Smooth muscle cell (in vitro differentiated cells): ENCODE measurements around the gene GFM1. TPM values are rescaled to one million over a fixed set of nuclear protein-coding genes. Genes with fewer than 3 reads are reported as not detected.

Experiments used
- DNase-seq: peaks from one replicate; lab custom pipeline; 2025; ENCODE audit not compliant: unreplicated experiment; lab: John Stamatoyannopoulos, UW
- H2AFZ ChIP-seq: fragments of 200-600 bp; sonication (generic); 2 replicates; pipeline ENCODE4 v1.6.0; 2016; ENCODE audit warnings: antibody characterized with exemption, low read depth, mild to moderate bottlenecking
- H3F3A ChIP-seq: fragments of 200-600 bp; sonication (generic); 2 replicates; pipeline ENCODE4 v1.6.0; 2017; ENCODE audit warnings: antibody characterized with exemption, low read depth
- H3K27ac ChIP-seq: fragments of 200-600 bp; sonication (generic); 2 replicates; pipeline ENCODE4 v1.5.1; 2016; ENCODE audit warnings: low read depth, mild to moderate bottlenecking
- H3K27me3 ChIP-seq: fragments of 200-600 bp; sonication (generic); 2 replicates; pipeline ENCODE4 v1.6.1; 2016; ENCODE audit warnings: low read depth, mild to moderate bottlenecking
- H3K36me3 ChIP-seq: fragments of 200-600 bp; sonication (generic); 2 replicates; pipeline ENCODE4 v1.5.1; 2016; ENCODE audit warnings: low read depth
- H3K4me1 ChIP-seq: fragments of 200-600 bp; sonication (generic); 2 replicates; pipeline ENCODE4 v1.5.1; 2016; ENCODE audit warnings: low read depth
- H3K4me2 ChIP-seq: fragments of 200-600 bp; sonication (generic); 2 replicates; pipeline ENCODE4 v1.6.0; 2016; ENCODE audit warnings: mild to moderate bottlenecking
- H3K4me3 ChIP-seq: fragments of 200-600 bp; sonication (generic); 2 replicates; pipeline ENCODE4 v1.5.1; 2016; ENCODE audit warnings: mild to moderate bottlenecking
- H3K79me2 ChIP-seq: fragments of 200-600 bp; sonication (generic); 2 replicates; pipeline ENCODE4 v1.6.0; 2016; ENCODE audit warnings: low read depth, mild to moderate bottlenecking
- H3K9ac ChIP-seq: fragments of 200-600 bp; sonication (generic); 2 replicates; pipeline ENCODE4 v1.6.0; 2016; ENCODE audit warnings: low read depth
- H3K9me3 ChIP-seq: fragments of 200-600 bp; sonication (generic); replicated peaks from 2 replicates; pipeline ENCODE4 v1.5.1; 2016; ENCODE audit warnings: low read depth
- H4K20me1 ChIP-seq: fragments of 200-600 bp; sonication (generic); 2 replicates; pipeline ENCODE4 v1.6.0; 2016; ENCODE audit warnings: low read depth
- CTCF ChIP-seq: fragments of 200-600 bp; sonication (generic); IDR thresholded peaks from 2 replicates; pipeline ENCODE4 v1.5.1; 2017; ENCODE audit warnings: borderline replicate concordance, mild to moderate bottlenecking, antibody characterized with exemption; ENCODE audit not compliant: insufficient read depth, poor library complexity, severe bottlenecking
- whole genome bisulfite sequencing: methylation state at CpG from one replicate; pipeline ENCODE4 v1.1.7; 2016; ENCODE audit warnings: low lambda C conversion rate; 5-methylcytosine and 5-hydroxymethylcytosine counted together
- polyA plus RNA-seq: library from polyadenylated mRNA; unstranded; fragments of >200 nt; fragmentation: Nextera tagmentation; extraction: Ambion mirVana; gene quantifications from 2 replicates; pipeline ENCODE4 v1.2.1, GENCODE V29; 2016
- total RNA-seq: library from RNA; depleted of rRNA; stranded (reverse); fragments of >200 nt; gene quantifications from 2 replicates; pipeline ENCODE4 v1.2.3, GENCODE V29; 2014

The GFM1 gene
- total and polyA plus RNA-seq, 2 experiments from 2014 or later: 19.4 to 34.9 TPM

- peak overlapping the region; percentile 96 for H3K27ac ChIP-seq
Measured at GRCh38 chr3:158725348-158726011, 81.2 kb downstream of the GFM1 start.

GRCh38 chr3:158727206-158728060 is 83.1 kb downstream of the GFM1 start:
- H3K4me3 ChIP-seq: peak overlapping the region; percentile 23
- peak; percentile 90 for TF ChIP-seq CTCF
- H3K27ac ChIP-seq: peak overlapping the region; percentile 91
- H3K4me1 ChIP-seq: peaks cover 14% of the 10 kb centered on the region
- no peaks in the 10 kb centered on the region for H4K20me1 ChIP-seq
- no peaks in the 10 kb centered on the region for H3K79me2 ChIP-seq
- no peak for DNase-seq
- H3K9me3 ChIP-seq: no peaks in the 10 kb centered on the region
- H3K4me2 ChIP-seq: peak overlapping the region; percentile 73
- WGBS: 35% methylated on average over 10 of the region's 10 CpGs
- peaks cover 8% of the 10 kb centered on the region for H3F3A ChIP-seq
- no peak overlapping the region for H3K9ac ChIP-seq
- H2AFZ ChIP-seq: no peak overlapping the region
- no peaks in the 10 kb centered on the region for H3K27me3 ChIP-seq
- no peaks in the 10 kb centered on the region for H3K36me3 ChIP-seq

More at GRCh38 chr3:158725348-158726011, 81.2 kb downstream of the GFM1 start:
- H2AFZ ChIP-seq: no peak overlapping the region
- H3K79me2 ChIP-seq: no peaks in the 10 kb centered on the region
- H3K4me1 ChIP-seq: peaks cover 7% of the 10 kb centered on the region
- H3K4me2 ChIP-seq: peak overlapping the region; percentile 72
- H3K36me3 ChIP-seq: no peaks in the 10 kb centered on the region
- no peak for TF ChIP-seq CTCF
- DNase-seq: peak; percentile 45
- H3K9ac ChIP-seq: peak overlapping the region; percentile 82
- no peaks in the 10 kb centered on the region for H3K9me3 ChIP-seq
- peaks cover 8% of the 10 kb centered on the region for H3F3A ChIP-seq
- WGBS: 16% methylated on average over 9 of the region's 9 CpGs
- H4K20me1 ChIP-seq: no peaks in the 10 kb centered on the region
- H3K27me3 ChIP-seq: no peaks in the 10 kb centered on the region
- no peak overlapping the region for H3K4me3 ChIP-seq

- Histone ChIP-seq H3K4me2 (peak overlapping the region; percentile 73), H3K79me2 (no peaks in the 10 kb centered on the region), H4K20me1 (no peaks in the 10 kb centered on the region), H3K36me3 (no peaks in the 10 kb centered on the region), H3K4me1 (peaks cover 14% of the 10 kb centered on the region), H3K9me3 (no peaks in the 10 kb centered on the region), H3K9ac (no peak overlapping the region), H3F3A (peaks cover 8% of the 10 kb centered on the region), H3K27me3 (no peaks in the 10 kb centered on the region), H3K27ac (no peak overlapping the region), H3K4me3 (peak overlapping the region; percentile 23), H2AFZ (no peak overlapping the region)
- TF ChIP-seq CTCF: no peak
- WGBS: 81% methylated on average over 4 of the region's 4 CpGs
- no peak for DNase-seq
Measured at GRCh38 chr3:158728061-158728377, 83.7 kb downstream of the GFM1 start.

- H3K9ac ChIP-seq: no peak overlapping the region
- no peak overlapping the region for H2AFZ ChIP-seq
- H3K27ac ChIP-seq: no peak overlapping the region
- H3K36me3 ChIP-seq: no peaks in the 10 kb centered on the region
- no peak for TF ChIP-seq CTCF
- no peaks in the 10 kb centered on the region for H4K20me1 ChIP-seq
- no peaks in the 10 kb centered on the region for H3K27me3 ChIP-seq
- peaks cover 8% of the 10 kb centered on the region for H3F3A ChIP-seq
- no peaks in the 10 kb centered on the region for H3K9me3 ChIP-seq
- DNase-seq: no peak
- no peak overlapping the region for H3K4me2 ChIP-seq
- H3K4me3 ChIP-seq: no peak overlapping the region
- peaks cover 14% of the 10 kb centered on the region for H3K4me1 ChIP-seq
- H3K79me2 ChIP-seq: no peaks in the 10 kb centered on the region
Measured at GRCh38 chr3:158728851-158729250, 84.5 kb downstream of the GFM1 start.
